GM21360 (cell line): ENCODE data around the gene ERN1.
"Not testable (repeated sequence)": the region's sequence is repeated elsewhere in the genome, so short reads cannot be mapped to it uniquely, and the experiment has no call there.

Source experiments
- ATAC-seq: cut with Tn5 transposase; IDR thresholded peaks from one replicate; pipeline ENCODE4 v1.9.1; 2021; ENCODE audit warnings: mild to moderate bottlenecking, moderate library complexity; ENCODE audit not compliant: unreplicated experiment

The ERN1 gene

GRCh38 chr17:64129765-64130558 is at the start of gene ERN1:
Gene ERN1, minus strand, starts transcription at chr17:64130144. Its CDS starts 115 bp downstream, at chr17:64130029.
- ATAC-seq: peak; percentile 66

GRCh38 chr17:64179024-64179423 is 49.1 kb upstream of the ERN1 start:
- not testable (repeated sequence) for ATAC-seq

- no peak for ATAC-seq
Measured at GRCh38 chr17:64178011-64178825, 48.3 kb upstream of the ERN1 start.

DNA sequence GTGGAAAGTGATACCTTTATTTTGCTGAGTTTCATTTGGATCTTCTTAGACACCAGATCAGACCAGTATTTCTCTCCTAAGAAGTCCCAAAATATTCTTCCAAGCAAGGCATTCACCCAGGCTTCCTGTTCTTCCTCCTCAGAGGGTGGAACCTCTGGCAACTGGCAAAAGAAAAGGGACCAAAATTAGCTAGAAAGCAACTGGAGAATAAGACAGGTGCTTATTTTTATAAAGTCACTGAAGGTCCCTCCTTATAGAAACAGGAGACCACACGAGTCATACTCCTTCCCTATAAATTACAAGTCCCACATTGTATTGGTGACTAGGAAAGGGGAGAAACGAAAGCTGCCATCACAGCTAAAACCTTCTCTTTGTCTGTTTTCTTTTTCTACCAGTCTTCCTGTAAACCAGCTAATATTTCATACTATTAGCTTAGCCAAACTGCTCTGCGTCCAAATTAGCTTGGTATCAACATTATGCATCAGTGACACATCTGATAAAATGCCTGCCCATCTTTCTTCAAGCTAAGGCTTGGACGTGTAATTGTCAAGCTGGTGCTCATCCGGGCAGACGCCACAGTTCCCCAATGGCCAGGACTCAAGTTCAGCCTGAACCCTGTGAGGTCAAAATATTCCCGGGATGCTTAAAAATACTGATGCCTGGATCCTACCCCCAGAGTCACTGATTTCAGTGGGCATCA is 47.5 kb upstream of the ERN1 start:
- no peak for ATAC-seq

GRCh38 chr17:64176556-64176955 is 46.6 kb upstream of the ERN1 start:
- no peak for ATAC-seq

DNA sequence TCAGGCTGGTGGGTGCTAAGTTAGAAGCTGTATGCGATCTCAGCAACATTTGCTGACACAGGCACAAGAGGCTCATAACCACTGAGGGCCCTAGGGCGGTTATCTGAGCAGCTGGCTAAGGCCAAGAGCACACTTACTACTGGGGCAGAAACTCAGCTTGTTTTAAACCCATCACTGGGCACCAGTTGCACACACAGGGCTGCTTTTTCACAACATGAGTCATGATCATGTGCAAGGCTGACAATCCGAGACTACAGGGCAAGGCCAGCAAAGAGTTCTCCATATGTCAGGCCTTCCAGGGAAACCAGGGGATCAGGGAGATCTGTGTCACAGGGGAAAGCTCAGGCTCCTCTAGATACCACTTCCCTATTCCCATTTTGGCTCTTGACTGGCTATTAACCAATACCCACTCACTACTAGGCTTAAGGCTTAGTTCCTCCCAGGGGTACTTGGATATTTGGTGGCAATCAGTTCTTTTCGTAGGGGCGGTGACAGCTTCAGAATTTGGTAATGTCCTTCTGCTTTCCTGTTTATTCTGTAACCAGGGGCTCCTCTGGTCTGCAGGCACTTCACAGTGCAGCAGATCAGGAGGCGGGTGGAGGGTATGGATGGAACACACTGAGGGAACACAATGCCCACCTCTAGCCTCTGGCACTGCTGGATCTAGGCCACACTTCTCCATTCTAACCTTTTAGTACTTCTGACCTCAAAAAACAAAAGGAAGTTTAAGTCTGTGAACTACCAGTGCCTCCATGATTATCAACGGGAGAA is 44.9 kb upstream of the ERN1 start:
- ATAC-seq: no peak

GRCh38 chr17:64173646-64174045 is 43.7 kb upstream of the ERN1 start:
- ATAC-seq: no peak

DNA sequence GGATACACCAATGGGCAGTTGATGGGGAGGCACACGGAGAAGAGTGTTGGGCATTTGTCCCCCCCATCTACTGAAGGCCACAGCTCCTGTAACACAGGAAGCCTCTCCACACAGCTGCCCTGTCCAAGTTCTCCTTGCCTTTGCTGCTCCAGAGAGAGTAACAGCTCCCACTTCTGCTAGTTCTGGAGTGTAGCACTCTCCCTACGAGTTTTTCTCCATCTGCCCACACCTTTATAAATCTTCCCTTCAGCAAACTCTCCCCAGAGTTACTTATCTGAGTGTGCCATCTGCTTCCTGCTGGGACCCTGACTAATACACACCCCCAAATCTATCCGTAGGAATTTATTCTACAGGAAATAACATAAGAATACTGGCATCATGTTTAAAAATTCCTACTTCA is 42.6 kb upstream of the ERN1 start:
- no peak for ATAC-seq

- no peak for ATAC-seq
Measured at GRCh38 chr17:64171041-64171440, 41.1 kb upstream of the ERN1 start.

DNA sequence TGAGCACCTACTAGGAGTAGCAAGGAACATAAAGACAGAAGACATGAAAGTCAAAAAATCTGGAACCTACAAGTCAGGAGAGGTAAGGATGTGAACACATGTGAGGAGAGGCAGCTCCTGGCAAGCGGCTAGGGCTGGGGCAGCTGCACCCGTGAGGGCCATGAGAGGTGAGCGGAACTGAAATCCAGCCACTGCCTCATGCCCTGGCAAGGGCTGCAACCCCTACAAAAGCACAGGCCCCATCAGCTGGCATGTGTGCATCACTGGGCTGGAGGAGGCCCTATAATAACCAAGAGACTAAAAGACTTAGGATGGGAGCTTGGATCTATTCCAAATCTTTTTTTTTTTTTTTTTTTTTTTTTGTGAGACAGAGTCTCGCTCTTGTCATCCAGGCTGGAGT is 40.3 kb upstream of the ERN1 start:
- no peak for ATAC-seq

- not testable (repeated sequence) for ATAC-seq
Measured at GRCh38 chr17:64167666-64168065, 37.7 kb upstream of the ERN1 start.

DNA sequence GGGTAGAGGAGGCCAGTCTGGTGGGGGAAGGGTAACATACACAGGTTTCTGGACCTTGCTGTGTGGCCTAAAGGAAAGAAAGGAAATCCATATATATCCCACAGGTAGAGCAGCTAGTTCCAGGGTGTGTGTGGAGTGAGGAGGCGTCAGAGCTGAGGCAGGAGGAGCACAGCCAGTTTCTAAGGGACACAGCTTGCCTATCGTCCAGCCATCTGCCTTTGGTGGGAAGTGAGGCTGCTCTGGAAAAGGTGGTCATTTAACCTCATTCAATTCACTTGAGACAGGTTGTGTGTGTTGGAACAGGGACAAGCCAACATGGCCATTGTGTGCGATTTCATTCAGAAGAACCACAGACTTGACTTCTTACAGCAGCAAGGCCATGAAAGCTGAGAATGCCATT is 36.9 kb upstream of the ERN1 start:
- ATAC-seq: no peak

GRCh38 chr17:64165347-64165746 is 35.4 kb upstream of the ERN1 start:
- ATAC-seq: no peak

GRCh38 chr17:64164596-64165285 is 34.8 kb upstream of the ERN1 start:
- ATAC-seq: no peak

GRCh38 chr17:64163468-64163867 is 33.5 kb upstream of the ERN1 start:
- ATAC-seq: no peak

- ATAC-seq: no peak
Measured at GRCh38 chr17:64162554-64162953, 32.6 kb upstream of the ERN1 start.

DNA sequence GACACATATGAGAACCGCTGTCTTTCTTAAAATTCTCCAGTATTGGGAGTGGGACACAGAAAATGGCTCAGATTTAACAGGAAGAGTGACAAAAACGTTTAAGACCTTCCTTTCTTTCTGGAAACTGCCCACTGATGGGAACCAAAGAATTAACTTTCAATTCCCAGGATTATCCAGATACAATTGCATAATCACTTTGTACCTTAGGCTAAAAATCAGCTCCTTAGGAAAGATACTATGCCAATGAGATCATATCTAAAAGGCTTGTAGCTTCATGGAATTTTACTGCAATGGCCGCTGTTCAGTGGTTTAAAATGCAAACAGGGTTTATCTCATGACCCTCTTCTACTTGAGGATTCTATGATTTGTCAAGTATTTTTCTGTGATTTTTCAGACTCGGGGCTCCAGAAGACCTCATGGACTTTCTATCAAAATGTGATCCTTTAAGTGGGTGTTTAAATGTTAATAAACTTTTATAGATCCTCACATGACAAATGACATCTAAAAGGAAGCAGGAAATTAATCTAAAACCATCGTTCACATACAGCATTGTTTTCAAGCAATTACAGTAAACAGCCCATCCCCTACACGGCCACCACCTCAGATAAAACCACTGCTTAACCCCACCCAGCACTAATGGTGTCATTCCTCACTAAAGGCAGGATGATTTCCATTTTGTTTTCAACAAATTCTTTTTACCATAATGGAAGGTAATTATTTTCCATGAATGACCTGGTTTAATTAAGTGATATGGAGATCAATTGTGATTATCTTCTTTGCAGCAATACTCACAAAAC is 31.6 kb upstream of the ERN1 start:
- ATAC-seq: no peak

DNA sequence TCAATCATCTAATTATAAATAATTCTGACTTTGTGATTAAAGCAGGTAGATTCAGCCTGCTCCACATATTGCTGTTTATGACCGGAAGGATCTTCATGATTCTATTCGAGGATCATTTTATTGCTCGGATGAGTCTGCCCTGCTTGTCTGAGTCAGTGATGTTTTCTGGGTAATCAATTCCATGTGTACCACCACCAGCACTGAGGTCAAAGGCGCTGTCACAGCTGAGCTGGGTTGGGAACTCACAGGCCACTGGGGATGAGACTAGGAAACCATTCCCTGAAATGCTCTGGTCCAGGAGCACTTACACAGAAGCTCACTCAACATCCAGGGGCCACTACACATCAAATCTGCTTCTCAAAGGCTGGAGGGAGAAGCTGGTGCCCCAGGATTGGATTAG is 30.4 kb upstream of the ERN1 start:
- no peak for ATAC-seq

DNA sequence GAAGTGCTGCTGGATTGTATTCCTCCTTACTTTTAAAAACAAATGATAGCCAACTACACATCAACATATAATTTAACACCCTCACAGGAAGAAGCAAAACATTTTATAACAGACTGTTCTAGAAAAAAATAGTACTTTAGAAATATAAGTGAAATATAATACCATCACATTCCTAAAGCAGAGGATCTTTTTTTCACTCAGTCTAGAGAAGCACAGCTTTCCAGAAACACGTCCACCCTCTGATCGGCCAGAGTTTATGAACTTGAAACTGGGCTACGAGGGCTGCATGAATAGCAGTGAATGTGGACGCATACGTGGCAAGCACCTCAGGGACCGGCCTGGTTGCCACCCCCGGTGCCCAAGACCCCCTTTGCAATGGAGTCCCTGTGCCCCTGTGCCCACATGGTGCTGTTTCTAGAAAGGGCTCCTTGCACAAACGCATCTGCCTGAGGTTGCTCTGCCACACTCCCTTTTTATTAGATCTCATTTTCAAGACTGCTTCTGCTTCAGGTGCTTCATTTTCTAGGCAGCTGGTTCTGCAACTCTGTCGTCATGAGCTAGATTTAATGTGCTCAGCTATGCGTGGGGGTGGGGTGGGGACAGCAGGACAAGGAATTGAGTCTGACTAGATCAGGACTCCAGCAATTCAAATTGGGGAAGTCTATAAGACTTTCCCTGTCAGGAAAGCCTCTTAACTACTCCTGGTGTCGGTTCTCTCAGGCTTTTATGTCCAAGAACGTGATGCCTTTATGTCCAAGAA is 29.1 kb upstream of the ERN1 start:
- no peak for ATAC-seq
